NCI-H146 treated with DMSO at 0.1 percent for 48 hours (cell line): Measurements from ENCODE around the gene TRRAP.
A peak's percentile ranks its signal among the peaks of the same experiment; 100 is the strongest.

ENCODE experiments used
- DNase-seq: peaks from one replicate; lab custom pipeline; 2025; ENCODE audit not compliant: unreplicated experiment; lab: John Stamatoyannopoulos, UW

The TRRAP gene

DNA sequence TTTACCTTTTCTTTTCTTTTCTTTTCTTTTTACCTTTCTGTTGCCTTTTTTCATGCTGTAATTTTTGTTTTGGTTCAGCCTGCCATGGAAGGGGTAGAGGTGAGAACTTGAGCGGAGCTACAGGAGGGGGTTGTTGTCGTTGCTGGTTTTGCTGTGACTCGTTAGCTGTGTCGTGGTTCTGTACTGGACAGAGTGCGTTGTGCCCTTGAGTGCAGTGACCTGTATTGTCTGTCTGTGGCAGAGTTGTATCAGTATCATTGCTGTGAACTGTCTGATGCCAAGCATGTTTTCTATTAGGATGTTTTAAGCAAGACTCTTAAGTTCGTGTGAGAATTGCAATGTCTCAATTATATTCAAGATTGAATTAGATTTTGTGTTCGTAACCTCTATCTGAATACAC lies 67.5 kb downstream of the TRRAP start:
- no peak for DNase-seq

DNA sequence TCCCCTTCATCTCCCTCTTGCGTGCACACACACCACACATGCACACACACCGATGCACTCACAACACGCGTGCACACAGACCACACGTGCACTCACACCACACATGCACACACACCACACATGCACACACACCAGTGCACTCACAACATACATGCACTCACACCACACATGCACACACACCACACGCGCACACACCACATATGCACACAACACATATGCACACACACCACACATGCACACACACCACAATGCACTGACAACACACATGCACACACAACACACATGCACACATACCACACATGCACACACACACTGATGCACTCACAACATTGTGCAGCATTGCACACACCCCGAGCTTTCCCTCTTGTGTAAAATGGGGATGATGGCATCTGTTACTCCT lies 68.1 kb downstream of the TRRAP start:
- DNase-seq, result no peak

DNA sequence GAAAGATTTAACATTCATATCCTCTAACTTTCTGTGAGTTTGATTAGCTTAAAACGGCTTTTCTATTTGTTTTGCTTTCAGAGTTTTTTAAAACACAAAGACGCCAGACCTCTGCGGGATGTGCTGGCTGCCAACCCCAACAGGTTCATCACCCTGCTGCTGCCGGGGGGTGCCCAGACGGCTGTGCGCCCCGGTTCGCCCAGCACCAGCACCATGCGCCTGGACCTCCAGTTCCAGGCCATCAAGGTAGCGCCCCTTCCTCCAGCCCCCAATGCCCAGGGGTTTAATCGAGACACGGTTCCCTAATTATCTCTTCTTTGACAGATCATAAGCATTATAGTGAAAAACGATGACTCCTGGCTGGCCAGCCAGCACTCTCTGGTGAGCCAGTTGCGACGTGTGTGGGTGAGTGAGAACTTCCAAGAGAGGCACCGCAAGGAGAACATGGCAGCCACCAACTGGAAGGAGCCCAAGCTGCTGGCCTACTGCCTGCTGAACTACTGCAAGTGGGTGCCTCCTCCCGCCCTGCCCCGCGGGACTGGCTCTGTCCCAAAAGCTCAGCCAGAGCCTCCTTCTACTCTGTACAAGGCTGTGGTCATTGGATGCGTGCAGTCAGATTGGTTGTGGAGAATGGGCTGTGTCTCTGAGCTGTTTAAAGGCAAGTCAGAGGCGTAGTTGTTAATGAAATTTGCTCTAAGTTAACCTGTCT lies 71.2 kb downstream of the TRRAP start:
- no peak for DNase-seq

DNA sequence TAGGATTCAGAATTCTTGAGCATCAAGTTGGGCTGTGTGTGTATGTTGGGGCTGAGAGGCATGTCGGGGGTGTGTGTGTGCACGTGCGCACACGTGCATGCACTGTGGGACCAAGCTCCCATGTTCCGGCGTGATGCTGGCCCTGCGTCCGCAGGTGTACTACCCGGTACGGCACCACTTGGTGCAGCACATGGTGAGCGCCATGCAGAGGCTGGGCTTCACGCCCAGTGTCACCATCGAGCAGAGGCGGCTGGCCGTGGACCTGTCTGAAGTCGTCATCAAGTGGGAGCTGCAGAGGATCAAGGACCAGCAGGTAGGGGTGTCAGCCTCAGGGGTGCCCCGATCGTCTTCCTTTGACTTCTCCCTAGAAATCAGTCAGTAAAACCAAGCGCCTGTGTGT lies 77.7 kb downstream of the TRRAP start:
- no peak for DNase-seq

DNA sequence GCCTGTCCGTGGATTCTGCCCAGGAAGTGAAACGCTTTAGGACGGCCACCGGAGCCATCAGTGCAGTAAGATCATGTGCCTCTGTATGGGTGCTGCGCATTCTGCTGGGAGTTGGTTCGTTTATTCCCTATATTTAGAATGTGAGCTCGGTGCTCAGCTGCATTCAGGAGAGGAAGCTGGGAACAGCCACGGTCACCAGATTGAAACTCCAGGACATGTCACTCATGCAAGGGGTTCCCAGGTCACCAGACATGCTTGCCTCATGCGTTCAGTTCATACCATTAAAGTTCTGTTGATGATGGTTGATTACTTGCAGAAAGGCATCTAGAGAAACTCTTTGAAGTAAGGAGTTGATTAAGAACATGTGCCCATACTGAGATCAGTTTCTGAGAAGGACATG lies 78.1 kb downstream of the TRRAP start:
- DNase-seq, result no peak

DNA sequence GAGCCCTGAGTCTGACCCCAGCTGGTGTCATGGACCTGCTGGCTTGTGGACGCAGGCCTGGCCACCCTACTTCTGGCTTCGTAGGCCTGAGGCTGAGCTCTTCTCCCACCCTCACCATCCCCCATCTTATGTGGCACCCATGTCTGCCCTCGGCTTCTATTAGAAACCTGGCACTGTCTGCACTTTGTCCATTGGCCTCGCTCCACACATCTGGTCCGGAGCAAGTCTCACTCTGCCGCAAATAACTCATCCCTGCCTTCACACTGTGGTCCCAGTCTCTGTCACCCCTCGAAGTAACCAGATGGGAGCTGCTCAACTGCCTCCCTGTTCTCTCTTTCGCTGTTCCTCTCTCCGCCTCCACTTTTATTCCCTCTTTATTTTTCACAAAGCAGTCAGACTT lies 78.6 kb downstream of the TRRAP start:
- DNase-seq, result no peak

DNA sequence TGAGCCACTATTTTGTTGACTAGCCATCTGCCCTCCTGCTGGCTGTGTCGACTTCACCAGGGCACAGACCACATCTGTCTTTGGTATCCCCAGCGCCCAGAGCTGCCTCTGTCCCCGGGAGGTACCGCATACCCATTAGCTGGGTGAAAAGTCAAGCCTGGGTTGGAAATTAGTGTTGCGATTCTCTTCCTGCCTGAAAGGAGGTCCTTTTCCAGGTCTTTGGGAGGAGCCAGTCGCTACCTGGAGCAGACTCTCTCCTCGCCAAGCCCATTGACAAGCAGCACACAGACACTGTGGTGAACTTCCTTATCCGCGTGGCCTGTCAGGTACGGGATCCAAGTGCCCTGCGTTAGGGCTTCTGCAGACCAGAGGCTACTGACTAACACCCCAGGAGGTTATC lies 79.4 kb downstream of the TRRAP start:
- no peak for DNase-seq

DNA sequence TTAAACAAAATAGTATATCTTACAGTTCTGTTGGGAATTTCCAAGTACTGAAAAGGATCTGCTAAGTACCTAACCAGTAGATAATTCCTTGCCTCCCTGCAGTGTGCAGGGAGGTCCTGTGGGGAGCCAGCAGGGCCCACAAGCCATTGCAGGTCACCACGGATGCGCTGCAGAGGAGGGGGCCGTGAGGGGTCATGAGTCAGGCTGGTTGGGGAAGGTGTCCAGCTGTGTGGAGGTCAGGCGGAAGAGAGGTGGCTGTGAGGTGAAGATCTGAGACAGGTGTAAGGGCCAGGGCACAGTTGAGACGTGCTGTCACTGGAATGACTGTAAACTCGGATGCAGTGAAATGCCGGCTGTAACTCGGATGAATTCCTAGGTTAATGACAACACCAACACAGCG lies 80.6 kb downstream of the TRRAP start:
- DNase-seq, result no peak

DNA sequence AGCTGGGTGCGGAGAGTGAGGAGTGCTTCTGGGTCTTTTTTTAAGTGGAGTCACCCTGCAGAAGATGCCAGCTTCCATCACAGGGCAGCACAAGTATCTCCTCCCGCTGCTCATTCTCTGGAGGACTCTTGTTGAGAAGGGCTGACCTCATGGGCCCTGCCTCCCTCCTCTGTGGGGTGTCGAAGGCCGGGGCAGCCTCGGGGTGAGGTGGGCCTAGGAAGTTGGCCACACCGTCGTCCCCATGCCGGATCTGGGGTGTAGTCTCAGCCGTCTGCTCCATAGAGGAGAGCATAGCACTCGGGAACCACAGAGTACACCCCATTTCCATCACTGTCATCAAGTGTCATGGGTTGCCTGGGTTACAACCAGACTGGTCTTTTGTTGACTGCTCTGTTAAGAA lies 85.0 kb downstream of the TRRAP start:
- no peak for DNase-seq

DNA sequence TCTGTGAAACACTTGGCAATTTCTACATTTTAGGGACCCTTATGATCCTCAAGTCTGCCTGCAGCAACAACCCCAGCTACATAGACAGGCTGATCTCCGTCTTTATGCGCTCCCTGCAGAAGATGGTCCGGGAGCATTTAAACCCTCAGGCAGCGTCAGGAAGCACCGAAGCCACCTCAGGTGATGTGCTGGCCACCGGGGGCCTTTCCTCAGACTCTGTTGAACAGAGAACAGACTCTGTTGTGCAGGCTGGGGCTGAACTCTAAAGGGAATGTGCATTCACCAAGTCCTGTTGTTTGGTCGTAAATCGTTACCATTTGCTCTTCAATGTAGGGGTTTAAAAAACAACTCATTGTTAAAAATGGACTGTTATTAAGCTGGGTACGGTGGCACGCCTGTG lies 86.3 kb downstream of the TRRAP start:
- no peak for DNase-seq

DNA sequence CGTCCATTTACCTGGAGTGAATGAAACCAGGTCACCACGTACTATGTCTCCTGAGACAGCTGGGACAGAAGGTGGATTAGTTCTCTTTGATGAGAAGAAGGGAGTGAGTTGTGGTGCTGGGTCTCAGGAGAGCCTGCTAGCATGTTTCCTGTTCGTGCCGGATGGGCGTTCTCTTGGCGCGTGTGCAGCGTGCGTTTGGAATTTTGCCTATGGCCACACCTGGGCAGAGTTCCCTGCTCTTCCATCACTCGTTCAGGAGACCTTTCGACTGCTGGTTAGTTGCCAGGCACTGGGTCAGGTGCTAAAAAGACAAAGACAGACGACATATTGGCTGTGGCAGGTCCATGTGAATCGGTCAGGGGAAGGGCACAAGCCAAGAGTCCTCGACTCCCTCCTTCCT lies 90.3 kb downstream of the TRRAP start:
- DNase-seq, result no peak

DNA sequence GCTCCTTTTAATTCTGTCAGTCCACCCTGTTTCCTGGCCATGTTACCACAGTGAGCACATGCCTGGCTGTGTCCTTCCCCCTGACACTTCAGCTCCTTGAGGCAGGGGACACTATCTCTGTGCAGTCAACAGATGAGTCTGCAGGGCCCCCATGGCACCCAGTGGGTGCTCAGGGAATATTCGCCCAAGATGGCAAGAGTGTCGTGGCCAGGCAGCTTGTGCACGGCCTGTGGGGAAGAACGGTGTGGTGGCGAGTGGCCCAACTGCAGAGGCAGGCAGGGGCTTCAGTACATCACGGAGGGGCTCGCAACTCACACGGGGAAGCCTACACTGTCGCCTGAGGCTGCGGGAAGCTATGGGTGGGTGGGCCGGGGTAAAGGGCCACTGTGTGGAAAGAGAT lies 91.1 kb downstream of the TRRAP start:
- no peak for DNase-seq

DNA sequence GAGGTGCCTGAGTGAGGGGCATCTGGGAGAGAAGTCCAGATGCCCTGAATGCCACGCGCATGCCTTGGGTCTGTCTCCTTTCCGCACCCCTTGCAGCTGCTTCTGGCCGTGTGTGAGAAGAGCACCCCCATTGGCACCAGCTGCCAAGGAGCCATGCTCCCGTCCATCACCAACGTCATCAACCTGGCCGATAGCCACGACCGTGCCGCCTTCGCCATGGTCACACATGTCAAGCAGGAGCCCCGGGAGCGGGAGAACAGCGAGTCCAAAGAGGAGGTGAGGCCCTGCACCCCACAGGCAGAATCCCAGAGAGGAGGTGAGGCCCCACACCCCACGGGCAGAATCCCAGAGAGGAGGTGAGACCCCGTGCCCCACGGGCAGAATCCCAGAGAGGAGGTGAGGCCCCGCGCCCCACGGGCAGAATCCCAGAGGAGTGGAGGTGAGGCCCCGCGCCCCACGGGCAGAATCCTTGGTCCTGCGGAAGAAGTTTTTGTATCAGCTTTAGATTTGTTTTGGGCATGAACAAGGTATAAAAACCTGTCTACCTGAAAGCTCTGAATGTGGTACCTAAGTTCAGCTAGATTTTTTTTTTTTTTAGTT lies 91.8 kb downstream of the TRRAP start:
- no peak for DNase-seq

DNA sequence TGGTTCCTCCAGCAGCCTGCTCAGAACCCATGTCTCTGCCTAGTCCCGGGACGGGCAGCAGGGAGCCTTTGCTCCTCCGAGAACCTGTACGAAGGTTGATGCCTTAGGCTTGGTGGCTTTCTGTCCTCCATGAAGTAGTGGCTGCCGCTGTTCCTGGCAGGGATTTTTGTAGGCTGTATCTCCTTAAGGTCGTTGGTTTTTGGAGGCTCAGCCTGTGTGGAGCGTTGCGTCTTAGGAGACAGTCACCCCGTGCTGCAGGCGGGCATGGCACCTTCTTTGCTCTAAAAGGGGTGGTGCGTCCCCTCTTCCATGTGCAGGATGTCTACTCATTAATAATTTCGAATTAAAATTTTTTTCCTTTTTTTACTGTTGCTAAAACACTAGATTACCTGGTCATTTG lies 92.5 kb downstream of the TRRAP start:
- no peak for DNase-seq

DNA sequence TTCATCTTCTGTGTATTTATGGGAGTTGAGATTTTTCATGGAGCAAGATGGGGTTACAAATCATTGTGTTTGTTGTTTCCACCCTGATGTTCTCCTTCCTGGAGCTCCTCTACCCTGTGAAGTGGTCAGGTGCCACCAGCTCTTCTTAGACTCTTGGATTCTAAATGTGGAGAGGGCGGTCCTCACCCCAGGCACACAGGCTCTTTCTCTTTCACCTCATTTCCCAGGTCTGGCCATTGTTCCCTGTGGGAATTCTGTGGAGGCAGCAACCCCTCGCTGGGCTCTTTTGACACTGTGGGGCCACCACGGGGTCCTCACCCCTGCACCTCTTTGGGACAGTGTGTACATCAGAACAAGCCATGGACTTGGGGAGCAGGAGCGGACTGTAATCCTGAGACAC lies 95.9 kb downstream of the TRRAP start:
- DNase-seq, result no peak

DNA sequence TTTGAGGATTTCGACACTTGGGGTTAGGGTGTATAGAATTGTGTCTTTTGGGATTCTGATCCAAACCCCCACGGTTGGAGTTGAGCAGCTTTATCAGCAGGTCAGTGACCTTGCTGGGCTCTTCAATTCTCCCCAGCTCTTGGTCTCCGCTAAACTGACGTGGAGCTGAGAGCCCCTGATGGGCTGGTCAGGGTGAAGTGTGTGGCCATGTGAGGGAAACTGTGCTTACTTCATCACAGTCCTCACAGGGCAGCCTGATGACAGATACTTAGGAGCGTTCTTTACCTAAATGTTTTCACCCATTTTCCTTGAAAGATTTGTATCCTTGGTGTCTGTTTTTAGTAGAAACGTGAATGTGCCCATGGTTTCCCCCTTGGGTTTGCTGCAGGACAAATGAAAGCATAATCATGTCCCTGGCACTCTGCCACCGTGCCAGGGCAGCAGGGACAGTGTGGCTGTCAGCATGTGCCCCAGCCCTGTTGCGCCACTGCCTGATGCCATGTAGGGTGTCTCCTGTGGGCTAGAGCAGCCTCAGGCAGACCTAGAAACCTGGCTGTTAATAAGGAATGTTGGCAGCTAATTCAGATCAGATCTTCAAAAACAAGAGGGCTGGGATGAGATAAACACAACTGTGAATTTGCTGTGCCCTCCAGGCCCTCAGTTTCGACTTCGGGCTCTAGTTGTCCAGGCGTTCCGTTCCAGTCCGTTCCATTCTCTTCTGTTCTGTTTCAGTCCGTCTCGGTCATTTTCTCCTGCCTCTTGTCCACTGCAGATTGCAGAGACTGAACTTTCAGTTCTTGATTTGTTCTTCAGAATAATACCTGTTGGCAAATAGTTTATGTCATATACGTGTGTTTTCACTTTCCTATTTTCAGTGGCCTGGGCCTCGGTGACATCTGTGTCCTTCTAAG lies 96.8 kb downstream of the TRRAP start:
- DNase-seq, result no peak

DNA sequence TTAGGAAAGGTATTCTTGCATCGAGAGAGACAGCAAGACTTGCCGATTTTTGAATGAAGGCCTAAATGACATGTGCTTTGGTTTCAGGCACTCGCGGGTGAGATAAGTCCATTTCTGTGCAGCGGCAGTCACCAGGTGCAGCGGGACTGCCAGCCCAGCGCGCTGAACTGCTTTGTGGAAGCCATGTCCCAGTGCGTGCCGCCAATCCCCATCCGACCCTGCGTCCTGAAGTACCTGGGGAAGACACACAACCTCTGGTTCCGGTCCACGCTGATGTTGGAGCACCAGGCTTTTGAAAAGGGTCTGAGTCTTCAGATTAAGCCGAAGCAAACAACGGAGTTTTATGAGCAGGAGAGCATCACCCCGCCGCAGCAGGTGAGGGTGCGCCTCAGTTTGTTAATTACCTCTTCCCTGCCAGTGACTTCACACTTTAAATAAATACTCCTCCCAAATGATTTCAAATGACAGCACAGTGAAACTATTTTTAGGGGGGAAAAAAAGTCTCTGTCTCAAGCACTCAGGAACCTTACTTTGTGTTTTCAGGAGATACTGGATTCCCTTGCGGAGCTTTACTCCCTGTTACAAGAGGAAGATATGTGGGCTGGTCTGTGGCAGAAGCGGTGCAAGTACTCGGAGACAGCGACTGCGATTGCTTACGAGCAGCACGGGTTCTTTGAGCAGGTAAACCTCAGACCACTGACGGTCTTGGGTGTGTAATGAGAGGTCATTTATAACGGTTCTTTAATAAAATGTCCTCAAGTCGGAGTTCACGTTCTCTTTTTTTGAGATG lies 98.3 kb downstream of the TRRAP start:
- DNase-seq, result no peak

DNA sequence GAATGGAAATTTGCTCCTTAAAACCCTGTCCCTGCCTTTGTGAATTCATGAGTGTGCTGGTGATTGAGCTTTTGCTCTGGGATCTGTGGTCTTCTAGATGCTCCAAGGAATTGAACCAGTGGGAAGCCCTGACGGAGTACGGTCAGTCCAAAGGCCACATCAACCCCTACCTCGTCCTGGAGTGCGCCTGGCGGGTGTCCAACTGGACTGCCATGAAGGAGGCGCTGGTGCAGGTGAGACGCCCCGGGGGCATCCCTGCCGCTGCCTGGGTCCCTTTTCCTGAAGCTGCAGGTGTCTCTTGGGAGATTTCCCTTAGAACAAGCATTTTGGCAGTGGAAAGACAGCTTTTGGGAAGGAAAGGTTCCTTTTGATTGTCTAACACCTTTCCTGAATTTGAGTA lies 100.3 kb downstream of the TRRAP start:
- peak; percentile 5 for DNase-seq

DNA sequence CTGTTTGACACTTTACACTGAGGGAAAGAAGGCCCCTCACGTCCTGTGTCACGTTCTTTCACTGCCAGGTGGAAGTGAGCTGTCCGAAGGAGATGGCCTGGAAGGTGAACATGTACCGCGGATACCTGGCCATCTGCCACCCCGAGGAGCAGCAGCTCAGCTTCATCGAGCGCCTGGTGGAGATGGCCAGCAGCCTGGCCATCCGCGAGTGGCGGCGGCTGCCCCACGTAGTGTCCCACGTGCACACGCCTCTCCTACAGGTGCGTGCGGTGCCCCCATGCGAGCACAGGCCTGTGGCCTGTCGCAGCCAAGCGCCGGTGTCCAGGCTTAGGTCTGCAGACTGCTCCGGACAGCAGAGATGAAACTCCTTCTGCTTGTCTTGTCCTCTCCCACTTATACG lies 103.4 kb downstream of the TRRAP start:
- no peak for DNase-seq

DNA sequence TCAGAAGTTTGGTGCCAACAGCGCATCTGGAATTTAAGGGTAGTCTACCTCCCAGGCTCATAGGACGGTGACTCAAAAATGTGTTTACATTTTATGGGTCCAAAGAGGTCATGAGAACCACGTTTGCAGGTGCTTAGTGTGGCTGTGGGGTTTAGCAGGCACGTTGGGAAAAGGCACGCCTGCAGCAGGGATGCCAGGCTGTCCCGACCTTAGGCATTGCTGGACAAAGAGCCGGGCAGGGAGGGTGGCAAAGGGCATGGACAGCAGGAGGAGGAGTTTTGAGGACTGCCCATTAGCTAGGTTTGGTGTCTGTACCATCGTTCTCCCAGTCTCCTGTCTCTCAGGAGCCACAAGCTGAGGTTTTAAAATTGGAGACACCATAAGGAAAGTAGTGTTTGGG lies 104.4 kb downstream of the TRRAP start:
- DNase-seq, result no peak

DNA sequence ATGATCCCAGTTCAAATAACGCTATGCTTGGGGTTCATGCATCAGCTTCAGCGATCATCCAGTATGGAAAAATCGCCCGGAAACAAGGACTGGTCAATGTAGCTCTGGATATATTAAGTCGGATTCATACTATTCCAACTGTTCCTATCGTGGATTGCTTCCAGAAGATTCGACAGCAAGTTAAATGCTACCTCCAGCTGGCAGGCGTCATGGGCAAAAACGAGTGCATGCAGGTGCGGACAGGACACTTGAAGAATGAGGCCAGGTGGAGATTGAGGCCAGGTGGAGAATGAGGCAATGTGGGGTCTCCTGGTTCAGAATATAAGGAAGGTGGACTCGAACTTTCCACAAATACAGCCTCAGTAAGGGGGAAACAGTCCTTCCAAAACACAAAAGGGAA lies 105.8 kb downstream of the TRRAP start:
- no peak for DNase-seq
